H1 (cell line): ENCODE measurements around the gene SYVN1. TPM values are rescaled to one million over a fixed set of nuclear protein-coding genes. Genes with fewer than 3 reads are reported as not detected.

Experiments
- CTCF ChIA-PET: fragments of 300-600 bp; sonication (Branson Sonifier 250); formaldehyde crosslinking; loops from one replicate; lab custom pipeline; 2021; ENCODE audit not compliant: partially characterized antibody; lab: Charles Lee
- POLR2A ChIA-PET: fragments of 300-600 bp; sonication (Branson Sonifier 250); formaldehyde crosslinking; loops from one replicate; lab custom pipeline; 2021; ENCODE audit warnings: inconsistent platforms; ENCODE audit not compliant: partially characterized antibody; lab: Charles Lee
- DNase-seq, 2 experiments: peaks; one replicate each; pipeline versions ENCODE4 v3.0.0 to v3.0.0-alpha.2; 2010 to 2022; ENCODE audit warnings: low spot score in 2 of 2, low read depth in 1 of 2, mixed read lengths in 1 of 2
- FAIRE-seq: peaks from 2 replicates; lab custom pipeline; 2011; peaks lifted over from hg19 to GRCh38; lab: Jason Lieb, UNC
- H2AFZ ChIP-seq: 2 replicates; pipeline ENCODE4 v1.8.1; 2012; ENCODE audit warnings: low read length, inconsistent platforms
- H2AK5ac ChIP-seq: 2 replicates; pipeline ENCODE4 v1.6.1; 2013; ENCODE audit warnings: low read depth, low read length
- H2BK120ac ChIP-seq: replicated peaks from 2 replicates; pipeline ENCODE3; 2013; ENCODE audit warnings: low read depth, low read length, inconsistent platforms
- H2BK12ac ChIP-seq: 2 replicates; pipeline ENCODE4 v1.6.1; 2013; ENCODE audit warnings: low read depth, low read length
- H2BK15ac ChIP-seq: 2 replicates; pipeline ENCODE4 v1.6.1; 2013; ENCODE audit warnings: low read length
- H2BK20ac ChIP-seq: 2 replicates; pipeline ENCODE4 v1.6.1; 2013; ENCODE audit warnings: low read length
- H2BK5ac ChIP-seq: 2 replicates; pipeline ENCODE4 v1.6.1; 2013; ENCODE audit warnings: low read depth, low read length
- H3K14ac ChIP-seq: 2 replicates; pipeline ENCODE4 v1.6.1; 2013; ENCODE audit warnings: inconsistent platforms; ENCODE audit not compliant: insufficient read length
- H3K18ac ChIP-seq: 2 replicates; pipeline ENCODE4 v1.6.1; 2013; ENCODE audit warnings: low read length; ENCODE audit errors: extremely low read depth
- H3K23ac ChIP-seq: 2 replicates; pipeline ENCODE4 v1.6.1; 2013; ENCODE audit warnings: inconsistent platforms; ENCODE audit not compliant: insufficient read length
- H3K23me2 ChIP-seq: 2 replicates; pipeline ENCODE4 v1.6.1; 2013; ENCODE audit warnings: low read depth, low read length
- H3K27ac ChIP-seq: 2 replicates; pipeline ENCODE4 v1.6.1; 2011; ENCODE audit warnings: low read depth, low read length, inconsistent platforms
- H3K27me3 ChIP-seq, 4 experiments: replicated peaks in 1 of 4; 1 replicate in 1 of 4; 2 replicates in 3 of 4; pipeline versions ENCODE4 v1.6.1 to v1.8.1; 2011 to 2013; ENCODE audit warnings: low read length in 3 of 4, mild to moderate bottlenecking in 3 of 4, inconsistent platforms in 2 of 4, mixed read lengths in 2 of 4, moderate library complexity in 1 of 4; ENCODE audit not compliant: control insufficient read depth in 3 of 4, insufficient read depth in 3 of 4; ENCODE audit errors: extremely low read depth in 1 of 4
- H3K36me3 ChIP-seq, 4 experiments: 2 replicates each; pipeline versions ENCODE4 v1.6.1 to v1.8.1; 2011 to 2013; ENCODE audit warnings: mild to moderate bottlenecking in 4 of 4, low read length in 3 of 4, moderate library complexity in 2 of 4, control low read depth in 1 of 4, inconsistent platforms in 1 of 4; ENCODE audit not compliant: insufficient read depth in 4 of 4, control insufficient read depth in 2 of 4
- H3K4ac ChIP-seq: replicated peaks from 2 replicates; pipeline ENCODE3; 2013; ENCODE audit warnings: low read length, low read depth, mixed read lengths, inconsistent platforms; ENCODE audit not compliant: insufficient read length
- H3K4me1 ChIP-seq, 4 experiments: replicated peaks in 1 of 4; 1 replicate in 1 of 4; 2 replicates in 3 of 4; pipeline versions ENCODE4 v1.6.1 to v1.8.1; 2011 to 2013; ENCODE audit warnings: low read length in 3 of 4, inconsistent platforms in 2 of 4, mixed read lengths in 1 of 4; ENCODE audit not compliant: insufficient read depth in 4 of 4, control insufficient read depth in 3 of 4
- H3K4me2 ChIP-seq, 2 experiments: 2 replicates each; pipeline versions ENCODE4 v1.6.1 to v1.8.1; 2011 to 2013; ENCODE audit warnings: low read depth in 2 of 2, low read length in 2 of 2, control low read depth in 1 of 2, inconsistent platforms in 1 of 2, mild to moderate bottlenecking in 1 of 2; ENCODE audit not compliant: insufficient read depth in 1 of 2
- H3K4me3 ChIP-seq, 4 experiments: fragments of 200-600, 300-600 bp in 1 of 4; sonication (generic), shearing (Covaris generic), sonication (Bioruptor Twin) in 1 of 4; 2 replicates each; pipeline versions ENCODE4 v1.5.1 to v1.8.1; 2011 to 2016; ENCODE audit warnings: low read length in 4 of 4, low read depth in 3 of 4, control low read depth in 2 of 4, inconsistent platforms in 2 of 4, mild to moderate bottlenecking in 2 of 4, mixed read lengths in 1 of 4, moderate library complexity in 1 of 4; ENCODE audit not compliant: insufficient read depth in 2 of 4; ENCODE audit errors: extremely low read depth in 1 of 4
- H3K56ac ChIP-seq: replicated peaks from 2 replicates; pipeline ENCODE3; 2013; ENCODE audit warnings: low read depth, mild to moderate bottlenecking, mixed read lengths, low read length, inconsistent platforms; ENCODE audit not compliant: insufficient read length
- H3K79me1 ChIP-seq: 2 replicates; pipeline ENCODE4 v1.6.1; 2013; ENCODE audit warnings: low read depth, low read length, control low read depth
- H3K79me2 ChIP-seq, 2 experiments: 2 replicates each; pipeline versions ENCODE4 v1.6.1 to v1.8.1; 2012 to 2013; ENCODE audit warnings: low read length in 2 of 2, mild to moderate bottlenecking in 2 of 2, inconsistent platforms in 1 of 2; ENCODE audit not compliant: insufficient read depth in 2 of 2, control insufficient read depth in 1 of 2
- H3K9ac ChIP-seq, 4 experiments: replicated peaks in 1 of 4; 1 replicate in 1 of 4; 2 replicates in 3 of 4; pipeline versions ENCODE4 v1.6.1 to v1.8.1; 2011 to 2013; ENCODE audit warnings: low read depth in 3 of 4, low read length in 3 of 4, control low read depth in 2 of 4, mild to moderate bottlenecking in 2 of 4, moderate library complexity in 2 of 4, inconsistent platforms in 1 of 4; ENCODE audit errors: extremely low read depth in 1 of 4
- H3K9me3 ChIP-seq, 2 experiments: 2 replicates each; pipeline versions ENCODE4 v1.6.1 to v1.8.1; 2012 to 2013; ENCODE audit warnings: mild to moderate bottlenecking in 2 of 2, moderate library complexity in 2 of 2, control low read depth in 1 of 2, inconsistent platforms in 1 of 2, low read depth in 1 of 2, low read length in 1 of 2, mixed read lengths in 1 of 2; ENCODE audit not compliant: insufficient read depth in 2 of 2
- H4K20me1 ChIP-seq, 2 experiments: replicated peaks in 1 of 2; 2 replicates each; pipeline versions ENCODE3 to v1.8.1; 2011 to 2013; ENCODE audit warnings: inconsistent platforms in 2 of 2, low read length in 2 of 2, mild to moderate bottlenecking in 1 of 2; ENCODE audit not compliant: insufficient read depth in 2 of 2, control insufficient read depth in 1 of 2
- H4K5ac ChIP-seq: 2 replicates; pipeline ENCODE4 v1.6.1; 2013; ENCODE audit warnings: low read length, low read depth, mixed read lengths, inconsistent platforms; ENCODE audit not compliant: insufficient read length
- H4K8ac ChIP-seq: 2 replicates; pipeline ENCODE4 v1.8.0; 2013; ENCODE audit warnings: mild to moderate bottlenecking, moderate library complexity, low read length, inconsistent platforms; ENCODE audit not compliant: insufficient read depth; ENCODE audit errors: extremely low read depth
- H4K91ac ChIP-seq: replicated peaks from 2 replicates; pipeline ENCODE3; 2013; ENCODE audit warnings: low read length, mixed read lengths, inconsistent platforms; ENCODE audit not compliant: insufficient read length
- CTCF ChIP-seq, 3 experiments: IDR thresholded peaks; 1 replicate in 2 of 3; 2 replicates in 1 of 3; pipeline versions ENCODE4 v1.5.1 to v1.6.1; 2011; ENCODE audit warnings: low read length in 3 of 3, mild to moderate bottlenecking in 3 of 3, inconsistent platforms in 2 of 3, low read depth in 1 of 3, moderate library complexity in 1 of 3; ENCODE audit not compliant: insufficient read depth in 1 of 3; ENCODE audit errors: control extremely low read depth in 1 of 3
- FOSL1 ChIP-seq: IDR thresholded peaks from 2 replicates; pipeline ENCODE4 v1.6.1; 2011; ENCODE audit warnings: mild to moderate bottlenecking, low read depth, low read length, moderate library complexity; ENCODE audit not compliant: insufficient read depth
- HDAC2 ChIP-seq, 2 experiments: fragments of 300-600 bp in 1 of 2; sonication (generic) in 1 of 2; IDR thresholded peaks; 2 replicates each; pipeline ENCODE4 v1.6.1; 2011 to 2012; ENCODE audit warnings: low read depth in 2 of 2, low read length in 2 of 2, mild to moderate bottlenecking in 2 of 2, moderate library complexity in 2 of 2, borderline replicate concordance in 1 of 2, inconsistent platforms in 1 of 2
- JUN ChIP-seq: IDR thresholded peaks from 2 replicates; pipeline ENCODE4 v1.6.1; 2011; ENCODE audit warnings: low read depth, mild to moderate bottlenecking, improper control_type of control experiment, low read length
- NANOG ChIP-seq: IDR thresholded peaks from 2 replicates; pipeline ENCODE4 v1.6.1; 2011; ENCODE audit warnings: low read length, low read depth, mild to moderate bottlenecking, inconsistent platforms; ENCODE audit not compliant: insufficient read depth, poor library complexity, severe bottlenecking
- RBBP5 ChIP-seq: IDR thresholded peaks from 2 replicates; pipeline ENCODE4 v1.7.1; 2012; ENCODE audit warnings: low read depth, mild to moderate bottlenecking, inconsistent platforms, low read length, moderate library complexity, borderline replicate concordance
- SAP30 ChIP-seq: fragments of 300-600 bp; sonication (generic); IDR thresholded peaks from 2 replicates; pipeline ENCODE4 v1.7.1; 2012; ENCODE audit warnings: low read length, moderate library complexity, mild to moderate bottlenecking, inconsistent platforms; ENCODE audit not compliant: insufficient read depth, insufficient replicate concordance
- SIRT6 ChIP-seq: IDR thresholded peaks from one replicate; pipeline ENCODE4 v1.7.1; 2012; ENCODE audit warnings: low read length, inconsistent platforms
- SIX5 ChIP-seq: IDR thresholded peaks from 2 replicates; pipeline ENCODE4 v1.6.1; 2011; ENCODE audit warnings: mild to moderate bottlenecking, low read depth, low read length
- SP2 ChIP-seq: IDR thresholded peaks from 2 replicates; pipeline ENCODE4 v1.6.1; 2012; ENCODE audit warnings: mild to moderate bottlenecking, low read length, inconsistent platforms
- SUZ12 ChIP-seq: fragments of 200-600 bp; sonication (generic); IDR thresholded peaks from 2 replicates; pipeline ENCODE4 v1.6.1; 2012; ENCODE audit warnings: mild to moderate bottlenecking, inconsistent platforms, low read length, moderate library complexity, mixed read lengths
- TAF1 ChIP-seq: IDR thresholded peaks from 2 replicates; pipeline ENCODE4 v1.6.1; 2011; ENCODE audit warnings: mild to moderate bottlenecking, low read depth, low read length
- polyA plus RNA-seq, 7 experiments: library from polyadenylated mRNA; depleted of rRNA in 3 of 7; stranded (reverse) in 5 of 7; unstranded in 2 of 7; fragments of >200 nt in 5 of 7; fragments of 200-250 nt in 2 of 7; gene quantifications; 1 replicate in 5 of 7; 2 replicates in 1 of 7; 4 replicates in 1 of 7; pipeline versions ENCODE4 v1.2.1 to v1.2.3, GENCODE V29; 2011 to 2013; ENCODE audit warnings: missing spikeins in 2 of 7, mixed read lengths in 2 of 7
- total RNA-seq: library from RNA; stranded (reverse); fragmentation: NEBNext Ultra II Directional; extraction: Animal tissue kit (Norgen Biotek cat#: 25700); gene quantifications from 2 replicates; pipeline ENCODE4 v1.2.1, GENCODE V29; 2021

Gene SYVN1
- total and polyA plus RNA-seq, 2 of the 8 experiments (the other 6 are each of a cell fraction or from before 2014, with no cell fraction given), result 27.8 to 29.4 TPM

- no peak for DNase-seq
- no peak overlapping the region for H3K56ac ChIP-seq
- H2BK20ac ChIP-seq, result no peak overlapping the region
- no peak overlapping the region for H3K27ac ChIP-seq
- H2AK5ac ChIP-seq, result no peak overlapping the region
- peaks cover 13% of the 10 kb centered on the region for H3K79me1 ChIP-seq
- no peak overlapping the region for H3K18ac ChIP-seq
- ChIA-PET POLR2A (interaction anchor here (1.1 to 17.4 kb wide), 6 partner anchors 12 to 72 kb away, joined by 3 to 305 read pairs (median 20); partner anchors contain the start of genes CAPN1, SYVN1 and VPS51), CTCF (interaction anchor here (0.6 to 3.0 kb wide), 8 partner anchors 9 to 272 kb away, joined by 3 to 14 read pairs (median 4); partner anchors contain the start of gene TM7SF2)
- peaks cover 4 to 6% of the 10 kb centered on the region in 2 experiments for H4K20me1 ChIP-seq
- no peaks in the 10 kb centered on the region for H3K27me3 ChIP-seq
- H4K8ac ChIP-seq, result no peak overlapping the region
- H3K9me3 ChIP-seq, result no peaks in the 10 kb centered on the region
- no peak overlapping the region for H3K4me3 ChIP-seq
- H2BK15ac ChIP-seq, result no peak overlapping the region
- no peak overlapping the region for H2BK12ac ChIP-seq
- no peak overlapping the region for H4K91ac ChIP-seq
- no peak overlapping the region for H3K14ac ChIP-seq
- H2BK5ac ChIP-seq, result no peak overlapping the region
- H3K9ac ChIP-seq, result no peak overlapping the region
- H3K79me2 ChIP-seq, result peaks cover 6 to 41% of the 10 kb centered on the region in 2 experiments
- H4K5ac ChIP-seq, result no peak overlapping the region
- H2AFZ ChIP-seq, result no peak overlapping the region
- H3K4me2 ChIP-seq, result no peak overlapping the region
- H3K4ac ChIP-seq, result no peak overlapping the region
- peaks cover 11 to 36% (median 20%) of the 10 kb centered on the region in 4 experiments for H3K36me3 ChIP-seq
- H3K4me1 ChIP-seq, result peaks cover 0 to 13% (median 8%) of the 10 kb centered on the region in 4 experiments; a peak in 6 of 7 replicates
- peaks cover 8% of the 10 kb centered on the region; the same call in 1 of the 2 replicates for H3K23me2 ChIP-seq
- no peak for FAIRE-seq
- no peak overlapping the region for H3K23ac ChIP-seq
- H2BK120ac ChIP-seq, result no peak overlapping the region
- TF ChIP-seq SAP30 (no peak), SUZ12 (no peak), SIX5 (no peak), HDAC2 (IDR thresholded peaks at IDR 0.05; ENCODE audit: borderline replicate concordance in 1 of 2, low read depth in 2 of 2, low read length in 2 of 2) (no peak), RBBP5 (no peak), TAF1 (no peak), CTCF (IDR thresholded peaks at IDR 0.05; ENCODE audit: control extremely low read depth in 1 of 3, insufficient read depth in 1 of 3, low read depth in 1 of 3, low read length in 3 of 3) (no peak), SIRT6 (no peak), JUN (no peak), NANOG (no peak), SP2 (no peak), FOSL1 (no peak)
Measured at GRCh38 chr11:65119670-65119995, 14.7 kb downstream of the SYVN1 start.
